GM12878 (cell line): ENCODE data around the gene VGLL4.

Experiments used
- POLR2A ChIP-seq: IDR thresholded peaks from 2 replicates; pipeline ENCODE4 v1.6.1; 2011; ENCODE audit warnings: low read depth, mild to moderate bottlenecking, low read length
- TF ChIP-seq, protein P1 (sequence below): IDR thresholded peaks from 2 replicates; pipeline ENCODE4 v1.6.1; 2012; ENCODE audit warnings: low read depth, low read length, improper control_type of control experiment

DNA sequence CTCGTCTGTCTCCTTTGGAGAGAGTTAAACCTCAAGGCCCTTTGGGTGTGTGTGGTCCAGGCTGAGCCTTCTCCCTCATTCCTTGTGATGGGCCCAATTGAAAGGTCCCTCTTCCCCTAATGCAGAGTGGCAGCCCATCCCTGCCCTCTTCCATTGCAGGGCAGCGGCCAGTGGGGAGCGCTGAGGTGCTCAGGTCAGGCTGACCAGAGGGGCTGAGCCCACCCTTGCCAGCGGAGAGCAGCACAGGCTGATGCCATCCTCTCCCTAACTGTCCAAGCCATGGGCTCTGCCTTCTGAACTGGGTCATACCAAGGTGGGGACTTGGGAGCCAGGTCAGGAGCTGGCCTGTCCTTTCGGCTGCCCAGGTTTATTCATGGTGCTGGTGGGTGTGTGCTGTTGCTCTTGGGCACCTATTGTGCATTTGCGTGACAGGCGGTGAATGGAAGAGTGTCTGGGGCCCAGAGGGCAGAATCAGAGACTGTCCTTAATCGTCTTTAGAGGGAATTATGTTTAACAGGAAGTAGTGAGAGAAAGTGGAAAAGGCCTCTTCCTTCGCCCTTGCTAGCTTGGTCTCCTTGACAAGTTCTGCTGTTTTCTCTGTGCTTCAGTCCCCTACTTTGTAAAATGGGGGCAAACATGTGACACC lies 96.9 kb downstream of the VGLL4 start:
- TF ChIP-seq, protein P1, sequence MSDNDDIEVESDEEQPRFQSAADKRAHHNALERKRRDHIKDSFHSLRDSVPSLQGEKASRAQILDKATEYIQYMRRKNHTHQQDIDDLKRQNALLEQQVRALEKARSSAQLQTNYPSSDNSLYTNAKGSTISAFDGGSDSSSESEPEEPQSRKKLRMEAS = no peak
- no peak for TF ChIP-seq POLR2A
